ENCODE measurements around the gene OPRL1.
"Not testable (repeated sequence)": the region's sequence is repeated elsewhere in the genome, so short reads cannot be mapped to it uniquely, and the experiment has no call there.

The OPRL1 gene

GRCh38 chr20:64084685-64085152 lies 4.8 kb downstream of the OPRL1 start:
- DNase-seq (ENCODE audit: insufficient read length, low spot score) (no peak), FAIRE-seq (no peak)
- TF ChIP-seq POLR2A (IDR thresholded peaks at IDR 0.05; ENCODE audit: low read depth, low read length), result no peak

GRCh38 chr20:64086801-64087200 lies 6.9 kb downstream of the OPRL1 start:
- DNase-seq (ENCODE audit: insufficient read length, low spot score) (no peak), FAIRE-seq (no peak)
- no peak for TF ChIP-seq POLR2A (IDR thresholded peaks at IDR 0.05; ENCODE audit: low read depth, low read length)

- FAIRE-seq; DNase-seq (ENCODE audit: insufficient read length, low spot score): not testable (repeated sequence)
These were observed 7.4 kb downstream of the OPRL1 start for GRCh38 chr20:64087226-64087825.

- not testable (repeated sequence) for DNase-seq (ENCODE audit: insufficient read length, low spot score); FAIRE-seq
These were observed 8.7 kb downstream of the OPRL1 start for GRCh38 chr20:64088586-64088985.

GRCh38 chr20:64090165-64090564 lies 10.3 kb downstream of the OPRL1 start:
- FAIRE-seq, result no peak
- no peak for DNase-seq (ENCODE audit: insufficient read length, low spot score)
- no peak for TF ChIP-seq POLR2A (IDR thresholded peaks at IDR 0.05; ENCODE audit: low read depth, low read length)

- no peak for TF ChIP-seq POLR2A (IDR thresholded peaks at IDR 0.05; ENCODE audit: low read depth, low read length)
- DNase-seq (ENCODE audit: insufficient read length, low spot score), result no peak
- FAIRE-seq, result no peak
These were observed 11.5 kb downstream of the OPRL1 start for GRCh38 chr20:64091340-64091739.

GRCh38 chr20:64091770-64092169 lies 11.9 kb downstream of the OPRL1 start:
- FAIRE-seq (no peak), DNase-seq (ENCODE audit: insufficient read length, low spot score) (no peak)
- no peak for TF ChIP-seq POLR2A (IDR thresholded peaks at IDR 0.05; ENCODE audit: low read depth, low read length)

GRCh38 chr20:64092258-64093012 lies 12.6 kb downstream of the OPRL1 start:
- FAIRE-seq (no peak), DNase-seq (ENCODE audit: insufficient read length, low spot score) (no peak)
- no peak for TF ChIP-seq POLR2A (IDR thresholded peaks at IDR 0.05; ENCODE audit: low read depth, low read length)

- DNase-seq (ENCODE audit: insufficient read length, low spot score), result no peak
- no peak for TF ChIP-seq POLR2A (IDR thresholded peaks at IDR 0.05; ENCODE audit: low read depth, low read length)
- no peak for FAIRE-seq
These were observed 13.2 kb downstream of the OPRL1 start for GRCh38 chr20:64093013-64093503.

GRCh38 chr20:64095455-64095854 lies 15.6 kb downstream of the OPRL1 start:
- DNase-seq (ENCODE audit: insufficient read length, low spot score), result no peak

GRCh38 chr20:64095927-64096326 lies 16.0 kb downstream of the OPRL1 start:
- TF ChIP-seq POLR2A (IDR thresholded peaks at IDR 0.05; ENCODE audit: low read depth, low read length), result no peak
- FAIRE-seq, result no peak

More at GRCh38 chr20:64095455-64095854, 15.6 kb downstream of the OPRL1 start:
- no peak for FAIRE-seq
- no peak for TF ChIP-seq POLR2A (IDR thresholded peaks at IDR 0.05; ENCODE audit: low read depth, low read length)

GRCh38 chr20:64096535-64096934 lies 16.7 kb downstream of the OPRL1 start:
- DNase-seq (ENCODE audit: insufficient read length, low spot score) (no peak), FAIRE-seq (no peak)
- TF ChIP-seq POLR2A (IDR thresholded peaks at IDR 0.05; ENCODE audit: low read depth, low read length), result no peak

More at GRCh38 chr20:64095927-64096326, 16.0 kb downstream of the OPRL1 start:
- no peak for DNase-seq (ENCODE audit: insufficient read length, low spot score)

GRCh38 chr20:64098471-64099013 lies 18.7 kb downstream of the OPRL1 start:
- FAIRE-seq (no peak), DNase-seq (ENCODE audit: insufficient read length, low spot score) (no peak)
- no peak for TF ChIP-seq POLR2A (IDR thresholded peaks at IDR 0.05; ENCODE audit: low read depth, low read length)

- no peak for DNase-seq (ENCODE audit: insufficient read length, low spot score)
- no peak for FAIRE-seq
These were observed 19.4 kb downstream of the OPRL1 start for GRCh38 chr20:64099086-64099786.

More at GRCh38 chr20:64099086-64099786, 19.4 kb downstream of the OPRL1 start:
- no peak for TF ChIP-seq POLR2A (IDR thresholded peaks at IDR 0.05; ENCODE audit: low read depth, low read length)

Data from H54 (cell line).